ENCODE measurements around the gene CREB5.

GRCh38 chr7:28466341-28466740, 54.0 kb downstream of the CREB5 start:
- TF ChIP-seq CTCF (conservative IDR thresholded peaks at IDR 0.05; ENCODE audit: low read length) = no peak
- TF ChIP-seq EZH2phosphoT487 (IDR thresholded peaks at IDR 0.05; ENCODE audit: borderline replicate concordance) = no peak

Measured in Loucy (cell line).